Skin of body (tissue), 2 donors: ENCODE measurements around the gene SLC25A42. TPM values are rescaled to one million over a fixed set of nuclear protein-coding genes. Genes with fewer than 3 reads are reported as not detected.
"Not testable (repeated sequence)": the region's sequence is repeated elsewhere in the genome, so short reads cannot be mapped to it uniquely, and the experiment has no call there.

Source experiments
- DNase-seq: peaks from one replicate; lab custom pipeline; 2025; lab: John Stamatoyannopoulos, UW
- total RNA-seq: library from RNA; depleted of rRNA; stranded (reverse); fragments of >200 nt; gene quantifications from one replicate; pipeline ENCODE4 v1.2.3, GENCODE V29; 2014

The SLC25A42 gene
- total RNA-seq, 1 donor from 2014 or later, result 6.7 TPM

GRCh38 chr19:19105365-19106055, 41.7 kb downstream of the SLC25A42 start:
- peak; percentile 54 for DNase-seq

DNA sequence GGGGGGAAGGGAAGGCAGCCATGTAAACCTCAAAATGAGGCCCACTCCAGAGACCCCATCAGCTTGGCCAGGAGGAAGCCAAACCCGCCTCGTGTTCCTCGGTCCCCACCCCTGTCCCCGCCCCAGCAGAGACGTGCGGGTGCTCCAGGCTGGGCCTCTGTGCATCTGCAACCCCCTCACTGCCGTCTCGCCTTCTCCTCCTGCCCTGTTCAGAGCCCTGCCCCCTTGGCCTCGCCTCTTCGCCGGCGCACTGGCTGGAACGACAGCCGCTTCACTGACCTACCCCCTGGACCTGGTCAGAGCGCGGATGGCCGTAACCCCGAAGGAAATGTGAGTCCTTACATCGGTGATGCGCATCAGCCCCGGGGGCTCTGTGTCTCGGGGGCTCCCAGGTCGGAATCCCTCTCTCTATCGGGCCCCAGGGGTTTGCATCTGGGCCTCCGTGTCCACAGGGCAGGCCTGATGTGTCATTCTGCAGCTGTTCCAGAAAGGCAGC, 42.3 kb downstream of the SLC25A42 start:
- peak; percentile 54 for DNase-seq

DNA sequence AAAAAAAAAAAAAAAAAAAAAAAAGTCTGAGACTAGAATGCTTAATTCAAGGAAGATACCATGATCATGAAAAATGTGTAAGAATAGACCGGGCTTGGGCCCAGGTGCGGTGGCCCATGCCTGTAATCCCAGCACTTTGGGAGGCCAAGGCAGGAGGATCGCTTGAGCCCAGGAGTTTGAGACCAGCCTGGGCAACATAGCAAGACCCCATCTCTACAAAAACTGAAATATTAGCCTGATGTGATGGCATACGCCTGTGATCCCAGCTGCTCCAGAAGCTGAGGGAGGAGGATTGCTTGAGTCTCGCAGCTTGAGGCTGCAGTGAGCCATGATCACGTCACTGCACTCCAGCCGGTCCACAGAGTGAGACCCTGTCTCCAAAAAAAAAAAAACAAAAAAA, 43.1 kb downstream of the SLC25A42 start:
- not testable (repeated sequence) for DNase-seq

GRCh38 chr19:19107654-19108053, 43.9 kb downstream of the SLC25A42 start:
- DNase-seq, result no peak

- no peak for DNase-seq
These were observed 45.8 kb downstream of the SLC25A42 start for GRCh38 chr19:19109601-19110000.

DNA sequence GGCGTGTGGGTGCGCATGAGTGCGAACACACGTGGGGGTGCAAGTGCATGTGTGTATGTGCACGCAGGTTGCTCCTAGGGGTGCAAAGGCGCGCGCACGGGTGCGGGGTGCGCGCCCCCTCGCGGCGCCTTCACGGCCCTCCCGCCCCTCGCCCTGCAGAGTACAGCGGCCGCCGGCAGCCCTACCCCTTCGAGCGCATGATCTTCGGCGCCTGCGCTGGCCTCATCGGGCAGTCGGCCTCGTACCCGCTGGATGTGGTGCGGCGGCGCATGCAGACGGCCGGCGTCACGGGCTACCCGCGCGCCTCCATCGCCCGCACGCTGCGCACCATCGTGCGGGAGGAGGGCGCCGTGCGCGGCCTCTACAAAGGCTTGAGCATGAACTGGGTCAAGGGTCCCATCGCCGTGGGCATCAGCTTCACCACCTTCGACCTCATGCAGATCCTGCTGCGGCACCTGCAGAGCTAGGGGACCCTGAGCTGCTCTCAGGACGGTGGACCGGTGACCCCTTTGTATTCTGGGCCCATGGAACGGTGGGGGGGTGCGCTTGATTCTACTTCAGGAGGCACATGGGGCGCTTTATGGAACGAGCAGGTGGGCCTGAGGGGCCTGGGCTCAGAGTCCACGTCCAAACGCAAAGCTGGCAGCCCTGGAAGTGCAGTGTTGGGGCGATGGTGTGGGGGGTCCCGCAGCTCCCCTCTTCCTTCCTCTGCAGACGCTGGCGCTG, 46.8 kb downstream of the SLC25A42 start:
- no peak for DNase-seq

- DNase-seq, result no peak
These were observed 47.5 kb downstream of the SLC25A42 start for GRCh38 chr19:19111136-19111835.

DNA sequence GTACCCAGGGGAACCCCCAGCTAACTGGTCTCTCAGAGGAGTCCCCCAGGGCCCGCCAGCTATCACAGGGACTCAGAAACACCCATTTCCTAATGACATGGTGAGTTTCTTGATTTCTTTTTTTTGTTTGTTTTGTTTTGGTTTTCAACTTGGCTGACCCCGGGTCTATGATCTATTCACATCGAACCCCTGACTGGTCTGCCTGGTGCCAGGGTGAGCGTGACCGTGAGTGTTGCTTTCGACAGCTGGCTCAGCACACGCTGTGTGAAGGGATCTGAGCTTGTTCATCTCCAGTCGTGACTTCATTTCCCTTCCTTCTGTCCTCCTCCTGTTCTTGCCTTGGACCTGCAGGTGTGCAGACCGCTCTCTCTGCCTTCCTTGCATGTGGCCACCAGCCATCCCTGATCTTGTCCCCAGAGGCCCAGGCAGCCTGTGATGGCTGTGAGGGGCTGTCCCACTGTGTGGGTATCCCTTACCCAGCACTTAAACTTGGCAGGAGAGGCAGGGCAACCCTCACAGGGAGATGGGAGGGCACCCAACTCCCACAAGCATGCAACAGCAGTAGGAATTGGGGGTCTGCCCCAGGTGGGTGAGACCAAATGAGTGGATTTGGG, 48.3 kb downstream of the SLC25A42 start:
- no peak for DNase-seq

DNA sequence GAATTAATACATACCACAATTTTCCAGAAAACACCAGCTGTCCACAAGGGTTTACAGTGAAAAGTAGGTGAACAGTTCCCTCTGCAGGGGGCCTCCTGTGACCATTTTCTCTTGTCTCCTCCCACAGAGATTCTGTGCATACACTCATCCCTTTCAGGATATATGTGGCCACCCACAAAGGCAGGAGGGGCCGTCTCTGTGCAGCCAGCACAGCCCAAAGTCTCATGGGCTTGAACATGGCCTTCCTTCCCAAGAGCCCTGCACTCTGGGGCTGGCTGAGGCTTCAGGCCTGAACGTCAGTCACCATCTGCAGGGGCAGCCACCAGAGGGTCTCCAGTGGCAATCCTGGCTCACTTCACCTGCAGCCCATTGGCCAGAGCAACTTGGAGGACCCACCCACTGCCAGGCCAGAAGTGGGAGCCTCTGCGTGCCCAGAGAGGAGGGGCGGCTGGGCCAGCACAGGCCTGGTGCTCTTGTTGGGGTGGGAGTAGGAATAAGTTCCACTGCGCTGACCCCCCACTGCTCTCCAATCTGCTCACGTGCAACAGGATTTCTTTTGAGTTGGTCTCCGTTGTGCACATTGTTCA, 49.3 kb downstream of the SLC25A42 start:
- no peak for DNase-seq

GRCh38 chr19:19115954-19116353, 52.2 kb downstream of the SLC25A42 start:
- no peak for DNase-seq

DNA sequence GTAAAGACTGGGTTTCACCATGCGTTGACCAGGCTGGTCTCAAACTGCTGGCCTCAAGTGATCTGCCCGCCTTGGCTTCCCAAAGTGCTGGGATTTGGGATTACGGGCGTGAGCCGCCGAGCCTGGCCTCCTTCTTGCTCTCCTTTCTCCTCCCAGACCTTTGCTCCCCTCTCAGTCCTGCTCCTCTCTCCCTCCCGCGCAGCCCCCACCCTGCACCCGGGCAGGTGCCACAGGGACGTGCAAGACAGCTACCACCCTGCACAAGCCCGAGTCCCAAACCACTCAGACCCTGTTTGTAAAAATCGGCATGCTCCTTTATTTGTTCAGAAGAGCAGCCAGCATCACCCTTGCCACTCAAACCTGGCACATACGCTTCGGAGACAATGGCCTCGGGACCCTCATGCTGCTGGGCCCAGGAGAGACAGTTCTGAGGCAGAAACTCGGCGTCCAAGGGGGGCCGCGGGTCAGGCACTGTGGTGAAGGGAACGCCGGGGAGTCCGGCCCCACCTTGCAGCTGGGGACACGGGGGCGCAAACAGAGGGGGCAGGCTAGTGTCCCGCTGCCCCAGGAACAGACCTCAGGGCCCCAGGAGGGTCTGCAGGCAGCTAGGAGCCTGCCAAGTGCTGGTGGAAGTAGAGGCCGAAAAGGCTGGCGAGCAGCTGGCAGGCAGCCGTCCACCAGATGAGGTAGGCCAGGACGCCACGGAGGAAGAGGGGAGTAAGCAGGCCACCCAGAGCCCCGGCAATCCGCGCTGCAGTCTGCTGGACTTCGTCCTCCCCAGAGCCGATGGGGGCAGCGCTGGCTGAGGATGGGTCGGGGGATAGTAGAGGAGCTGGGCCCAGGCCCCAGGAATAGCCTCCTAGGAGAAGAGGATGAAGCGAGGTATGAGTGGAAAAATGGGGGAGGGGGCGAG, 55.8 kb downstream of the SLC25A42 start:
- no peak for DNase-seq

- peak; percentile 27 for DNase-seq
These were observed 56.8 kb downstream of the SLC25A42 start for GRCh38 chr19:19120308-19121231.

DNA sequence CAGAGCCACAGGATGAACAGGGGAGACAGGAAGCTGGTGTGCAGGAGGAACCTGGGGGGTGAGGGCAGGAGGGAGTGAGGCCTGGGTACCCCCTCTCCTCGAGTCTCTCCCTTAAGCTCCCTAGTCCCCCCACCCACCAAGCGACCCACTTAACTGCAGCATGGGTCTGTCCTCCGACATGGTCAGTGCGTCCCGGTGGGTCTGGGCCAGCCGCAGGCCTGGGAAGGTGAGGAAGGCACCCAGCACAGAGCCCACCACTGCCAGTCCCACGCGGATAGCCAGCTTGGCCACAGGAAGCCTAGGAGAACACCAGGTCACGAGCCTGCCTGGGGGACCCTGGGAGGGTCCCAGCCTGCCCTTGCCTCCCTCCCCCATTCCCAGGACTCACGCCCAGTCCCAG, 57.6 kb downstream of the SLC25A42 start:
- DNase-seq, result no peak

DNA sequence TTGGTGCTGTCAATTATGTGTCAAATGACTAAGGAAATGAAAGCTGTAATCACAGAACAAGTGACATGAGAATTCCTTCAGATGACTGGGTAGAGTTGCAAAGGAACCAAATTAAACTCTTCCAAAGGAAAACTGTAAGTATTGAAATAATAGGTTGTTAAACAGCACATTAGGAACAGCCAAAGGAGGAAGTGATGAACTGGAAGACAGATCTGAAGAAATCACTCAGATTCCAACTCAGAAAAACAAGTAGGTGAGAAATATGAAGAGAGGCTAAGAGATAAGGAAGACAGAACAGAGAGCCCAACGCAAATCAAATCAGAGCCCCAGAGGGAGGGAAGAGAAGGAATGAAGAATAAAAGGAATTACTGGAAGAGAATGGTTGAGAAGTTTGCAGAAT, 59.1 kb downstream of the SLC25A42 start:
- DNase-seq, result no peak

DNA sequence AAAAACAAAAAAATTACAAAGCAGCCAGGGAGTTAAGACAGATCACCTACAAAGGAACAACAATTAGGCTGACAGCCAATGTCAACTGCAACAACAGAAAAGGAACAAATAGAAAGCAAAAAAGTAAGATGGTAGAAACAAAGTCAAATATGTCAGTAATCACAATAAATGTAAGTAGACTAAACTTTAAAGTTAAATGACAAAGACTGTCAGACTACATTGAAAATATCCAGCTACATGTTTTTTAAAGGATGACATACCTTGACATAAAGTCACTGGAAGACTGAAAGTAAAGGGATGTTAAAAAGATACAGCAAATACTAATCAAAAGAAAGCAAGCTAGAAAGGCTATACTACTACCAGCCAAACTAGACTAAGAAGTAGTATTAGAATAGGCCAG, 59.6 kb downstream of the SLC25A42 start:
- no peak for DNase-seq

DNA sequence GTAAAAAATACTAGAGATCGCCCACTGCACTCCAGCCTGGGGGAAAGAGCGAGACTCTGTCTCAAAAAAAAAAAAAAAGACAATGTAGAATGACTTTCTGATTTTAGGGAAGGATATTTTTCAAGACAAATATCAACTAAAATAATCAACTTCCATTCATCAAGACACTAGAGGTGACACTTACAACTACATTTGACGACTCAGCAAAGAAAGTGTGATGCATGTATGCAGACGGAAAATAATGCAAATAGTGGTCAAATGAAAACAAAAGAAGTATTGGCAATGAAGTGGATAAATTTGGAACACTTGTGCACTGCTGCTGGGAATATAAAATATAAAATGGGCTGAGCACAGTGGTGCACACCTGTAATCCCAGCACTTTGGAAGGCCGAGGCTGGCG, 62.3 kb downstream of the SLC25A42 start:
- DNase-seq, result no peak

DNA sequence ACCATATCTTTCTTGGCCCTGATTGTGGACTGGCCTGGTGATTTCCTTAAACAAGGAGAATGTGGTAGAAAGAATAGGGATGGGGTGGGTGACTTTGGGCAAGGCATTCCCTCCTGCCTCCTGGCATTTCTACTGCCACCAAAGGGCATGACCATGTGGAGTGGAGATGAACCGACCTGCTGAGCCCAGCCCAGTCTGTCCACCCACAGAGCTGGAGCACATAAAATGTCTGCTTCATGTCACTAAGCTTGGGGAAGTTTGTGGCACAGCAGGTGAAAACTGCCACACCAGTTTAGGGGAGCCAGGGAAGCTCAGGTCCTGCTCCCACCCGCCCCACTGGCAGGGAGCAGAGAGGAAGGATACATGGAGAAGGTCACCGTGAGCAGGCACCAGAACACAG, 68.2 kb downstream of the SLC25A42 start:
- no peak for DNase-seq

- no peak for DNase-seq
These were observed 69.1 kb downstream of the SLC25A42 start for GRCh38 chr19:19132912-19133311.

DNA sequence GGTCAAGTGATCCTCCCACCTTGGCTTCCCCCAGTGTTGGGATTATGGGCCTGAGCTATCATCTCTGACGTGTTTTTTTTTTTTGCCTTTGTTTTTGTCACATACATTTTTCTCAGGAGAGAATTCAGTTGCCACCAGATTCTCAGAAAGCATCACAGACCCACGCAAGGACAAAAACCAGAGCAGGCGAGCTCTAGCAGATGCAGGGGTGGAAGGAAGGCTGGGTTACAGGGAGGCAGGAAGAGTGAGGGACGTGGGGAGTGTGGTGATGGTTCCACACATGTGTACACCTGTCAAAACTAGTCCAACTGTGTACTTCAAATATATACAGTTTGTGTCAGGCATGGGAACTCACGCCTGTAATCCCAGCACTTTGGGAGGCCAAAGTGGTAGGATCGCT, 70.2 kb downstream of the SLC25A42 start:
- DNase-seq, result no peak
